ENCODE results near the gene SHC1.

SHC1 gene

GRCh38 chr1:154998818-154999570, 28.4 kb upstream of the SHC1 start (continued):
- TF ChIP-seq ZNF521 (tag by site-specific recombination; IDR thresholded peaks at IDR 0.05) (no peak), ZNF701 (tag by site-specific recombination; IDR thresholded peaks at IDR 0.05) (no peak), ZBTB49 (tag by site-specific recombination; IDR thresholded peaks at IDR 0.05; ENCODE audit: low read depth) (no peak), ZNF292 (tag by site-specific recombination; IDR thresholded peaks at IDR 0.05; ENCODE audit: borderline replicate concordance, low read depth) (no peak), GLIS1 (tag by site-specific recombination; IDR thresholded peaks at IDR 0.05) (peak; percentile 51), ZNF560 (tag by site-specific recombination; IDR thresholded peaks at IDR 0.05; ENCODE audit: borderline replicate concordance) (no peak), ZNF514 (tag by site-specific recombination; IDR thresholded peaks at IDR 0.05) (no peak), ZNF140 (tag by site-specific recombination; IDR thresholded peaks at IDR 0.05) (no peak)
- TF ChIP-seq, protein P1, sequence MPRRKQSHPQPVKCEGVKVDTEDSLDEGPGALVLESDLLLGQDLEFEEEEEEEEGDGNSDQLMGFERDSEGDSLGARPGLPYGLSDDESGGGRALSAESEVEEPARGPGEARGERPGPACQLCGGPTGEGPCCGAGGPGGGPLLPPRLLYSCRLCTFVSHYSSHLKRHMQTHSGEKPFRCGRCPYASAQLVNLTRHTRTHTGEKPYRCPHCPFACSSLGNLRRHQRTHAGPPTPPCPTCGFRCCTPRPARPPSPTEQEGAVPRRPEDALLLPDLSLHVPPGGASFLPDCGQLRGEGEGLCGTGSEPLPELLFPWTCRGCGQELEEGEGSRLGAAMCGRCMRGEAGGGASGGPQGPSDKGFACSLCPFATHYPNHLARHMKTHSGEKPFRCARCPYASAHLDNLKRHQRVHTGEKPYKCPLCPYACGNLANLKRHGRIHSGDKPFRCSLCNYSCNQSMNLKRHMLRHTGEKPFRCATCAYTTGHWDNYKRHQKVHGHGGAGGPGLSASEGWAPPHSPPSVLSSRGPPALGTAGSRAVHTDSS (tag by site-specific recombination; IDR thresholded peaks at IDR 0.05), result no peak

DNA sequence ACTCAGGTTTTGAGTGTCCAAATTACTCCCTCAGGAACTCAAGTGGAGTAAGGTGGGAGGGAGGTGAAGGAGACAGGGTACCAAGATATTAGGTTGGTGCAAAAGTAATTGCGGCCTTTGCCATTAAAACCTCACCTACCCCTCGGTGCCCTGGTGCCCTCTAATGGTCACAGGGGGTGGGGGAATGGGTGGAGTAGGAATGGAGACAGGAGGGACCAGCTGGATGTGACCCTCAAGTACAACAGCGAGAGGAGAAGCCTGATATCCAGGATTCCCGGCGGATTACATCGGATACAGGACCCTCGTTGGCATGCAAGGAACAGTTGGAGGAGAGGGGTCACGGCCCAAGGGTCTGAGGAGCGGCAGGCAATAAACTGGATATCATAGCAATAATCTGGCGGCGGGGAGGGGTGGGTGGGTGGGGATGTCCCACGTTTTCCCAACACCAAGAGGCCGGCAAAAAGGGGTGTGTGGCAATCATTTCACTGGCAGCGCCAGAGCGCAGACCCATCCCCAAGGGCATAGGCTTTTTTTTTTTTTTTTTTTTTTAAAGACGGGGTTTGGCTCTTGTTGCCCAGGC, 27.7 kb upstream of the SHC1 start:
- no peak overlapping the region for H3K4me3 ChIP-seq (ENCODE audit: low read depth, low read length)

DNA sequence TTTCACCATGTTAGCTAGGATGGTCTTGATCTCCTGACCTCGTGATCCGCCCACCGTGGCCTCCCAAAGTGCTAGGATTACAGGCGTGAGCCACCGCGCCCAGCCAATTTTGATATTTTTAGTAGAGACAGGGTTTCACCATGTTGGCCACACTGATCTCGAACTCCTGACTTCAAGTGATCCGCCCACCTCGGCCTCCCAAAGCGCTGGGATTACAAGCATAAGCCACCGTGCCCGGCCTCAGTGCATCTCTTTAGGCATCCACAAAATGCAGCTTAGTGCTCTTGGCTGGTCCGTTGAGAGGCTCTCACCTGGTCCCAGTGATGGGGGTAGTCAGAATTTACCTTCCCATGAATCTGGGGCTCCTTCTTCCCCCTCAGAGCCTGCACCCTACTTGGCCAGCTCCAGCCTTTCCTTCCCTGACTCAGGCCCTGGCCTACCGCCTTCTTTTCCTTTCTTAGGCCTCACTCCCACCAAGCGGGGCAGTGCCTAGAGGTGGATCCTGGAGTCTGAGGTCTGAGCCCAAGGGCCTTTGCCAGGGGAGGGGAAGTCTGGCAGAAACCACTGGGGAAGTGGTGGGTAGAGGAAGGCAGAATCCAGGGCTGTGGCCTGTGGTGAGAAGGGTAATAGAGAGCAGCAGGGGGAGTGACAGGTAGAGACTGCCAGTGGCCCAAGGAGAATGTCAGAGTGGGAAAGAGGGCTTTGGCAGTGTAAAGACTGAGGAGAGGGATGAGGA, 26.6 kb upstream of the SHC1 start:
- peaks cover 0 to 5% of the 10 kb centered on the region in 2 experiments; a peak in 2 of 3 replicates for H3K36me3 ChIP-seq (ENCODE audit: control insufficient read depth in 2 of 2, insufficient read depth in 1 of 2, low read length in 2 of 2)
- H3K4me3 ChIP-seq (ENCODE audit: low read depth, low read length), result no peak overlapping the region
- H3K27ac ChIP-seq (ENCODE audit: extremely low read depth, low read depth, low read length), result no peak overlapping the region
- no peaks in the 10 kb centered on the region for H3K9me3 ChIP-seq (ENCODE audit: control insufficient read depth, insufficient read depth, low read depth, low read length)
- peaks cover 6% of the 10 kb centered on the region for H3K4me1 ChIP-seq (ENCODE audit: control insufficient read depth, insufficient read depth, low read length)
- ChIA-PET CTCF (interaction anchor here (0.6 to 8.9 kb wide), 18 partner anchors 9 to 88 kb away, joined by 3 to 55 read pairs (median 4); partner anchors contain the start of genes CKS1B, FLAD1, PBXIP1 and PMVK), POLR2A (interaction anchor here (0.7 to 1.1 kb wide), 2 partner anchors 16 to 20 kb away, joined by 3 read pairs; no protein-coding TSS in a partner anchor)
- TF ChIP-seq SP7 (tag by site-specific recombination; IDR thresholded peaks at IDR 0.05), result no peak
- 0 out of 2 replicates have a peak, but pooled peaks have one; percentile 45 for TF ChIP-seq PRDM10 (tag by site-specific recombination; IDR thresholded peaks at IDR 0.05)

More for the DNA sequence above, 27.7 kb upstream of the SHC1 start:
- no peak overlapping the region for H3K27ac ChIP-seq (ENCODE audit: extremely low read depth, low read depth, low read length)
- CTCF ChIA-PET, result interaction anchor here (0.6 to 8.9 kb wide), 17 partner anchors 8 to 63 kb away, joined by 3 to 55 read pairs (median 7); partner anchors contain the start of genes FLAD1, PBXIP1, PYGO2 and SHC1
- no peaks in the 10 kb centered on the region for H3K9me3 ChIP-seq (ENCODE audit: control insufficient read depth, insufficient read depth, low read depth, low read length)
- peaks cover 6% of the 10 kb centered on the region for H3K4me1 ChIP-seq (ENCODE audit: control insufficient read depth, insufficient read depth, low read length)
- POLR2A ChIA-PET, result interaction anchor here (0.8 to 1.8 kb wide), 4 partner anchors 14 to 37 kb away, joined by 3 to 8 read pairs (median 4); partner anchors contain the start of genes FLAD1 and PYGO2
- no peak for TF ChIP-seq ZNF423 (tag by site-specific recombination; IDR thresholded peaks at IDR 0.05)
- no peak for TF ChIP-seq ZNF341 (tag by site-specific recombination; IDR thresholded peaks at IDR 0.05; ENCODE audit: low read depth)
- no peaks in the 10 kb centered on the region for H3K36me3 ChIP-seq (ENCODE audit: control insufficient read depth in 2 of 2, insufficient read depth in 1 of 2, low read length in 2 of 2)

Data from HEK293 (cell line).